ENCODE measurements around the gene AJM1. TPM values are rescaled to one million over a fixed set of nuclear protein-coding genes. Genes with fewer than 3 reads are reported as not detected.
"Not testable (repeated sequence)": the region's sequence is repeated elsewhere in the genome, so short reads cannot be mapped to it uniquely, and the experiment has no call there.

Gene AJM1
- total RNA-seq, 1 donor from 2014 or later = 3.3 TPM

DNA sequence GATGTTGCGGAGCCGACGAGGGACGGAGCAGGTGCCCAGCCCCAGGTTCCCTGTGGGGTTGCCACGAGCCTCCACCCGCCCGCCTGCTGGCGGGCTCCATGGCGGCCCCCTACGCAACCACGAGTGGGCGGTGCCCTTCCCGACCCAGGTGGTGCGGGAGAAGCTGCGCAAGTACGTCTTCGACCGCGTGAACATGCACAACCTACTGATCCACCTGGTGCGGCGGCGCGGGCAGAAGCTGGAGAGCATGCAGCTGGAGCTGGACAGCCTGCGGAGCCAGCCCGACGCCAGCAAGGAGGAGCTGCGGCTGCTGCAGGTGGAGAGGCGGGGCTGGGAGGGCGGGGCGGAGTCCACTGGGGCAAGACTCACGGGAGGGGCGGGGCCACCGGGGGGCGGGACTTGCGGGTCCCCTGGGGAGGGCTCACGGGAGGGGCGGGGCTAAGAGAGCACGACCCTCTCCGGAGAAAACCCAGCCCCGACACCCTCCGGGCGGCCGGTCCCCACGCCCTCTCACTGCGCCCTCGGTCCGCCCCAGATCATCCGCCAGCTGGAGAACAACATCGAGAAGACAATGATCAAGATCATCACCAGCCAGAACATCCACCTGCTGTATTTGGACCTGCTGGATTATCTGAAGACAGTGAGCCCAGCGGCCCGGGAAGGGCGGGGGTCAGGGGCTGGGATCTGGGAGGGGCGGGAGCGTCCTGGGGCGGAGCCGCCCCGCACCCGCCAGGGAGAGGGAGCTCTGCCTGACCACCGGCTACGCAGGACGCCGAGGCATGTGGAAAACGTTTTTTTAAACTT lies 42.2 kb upstream of the AJM1 start:
- FAIRE-seq = no peak

GRCh38 chr9:136802321-136802720 lies 40.0 kb upstream of the AJM1 start:
- H3K79me2 ChIP-seq (ENCODE audit: insufficient read depth, low read length) = no peaks in the 10 kb centered on the region
- Mint-ChIP-seq H3K36me3 (ENCODE audit: low read depth, unreplicated experiment) (peaks cover 2% of the 10 kb centered on the region), H3K27me3 (ENCODE audit: low read depth, unreplicated experiment) (no peaks in the 10 kb centered on the region), H3K4me3 (ENCODE audit: unreplicated experiment) (no peak overlapping the region), H3K4me1 (ENCODE audit: low read depth, unreplicated experiment) (peaks cover 7% of the 10 kb centered on the region), H3K9me3 (ENCODE audit: unreplicated experiment) (no peaks in the 10 kb centered on the region), H3K27ac (ENCODE audit: unreplicated experiment) (no peak overlapping the region)
- H3K9ac ChIP-seq (ENCODE audit: low read length) = no peak overlapping the region
- H3K4me1 ChIP-seq (ENCODE audit: insufficient read depth, low read length) = peaks cover 6% of the 10 kb centered on the region
- no peak for FAIRE-seq
- no peak overlapping the region for H3K4me2 ChIP-seq (ENCODE audit: low read length)
- H2AFZ ChIP-seq (ENCODE audit: low read depth, low read length) = no peak overlapping the region
- no peak for TF ChIP-seq EZH2 (IDR thresholded peaks at IDR 0.05; ENCODE audit: insufficient read depth, low read length)
- TF ChIP-seq, protein P1, sequence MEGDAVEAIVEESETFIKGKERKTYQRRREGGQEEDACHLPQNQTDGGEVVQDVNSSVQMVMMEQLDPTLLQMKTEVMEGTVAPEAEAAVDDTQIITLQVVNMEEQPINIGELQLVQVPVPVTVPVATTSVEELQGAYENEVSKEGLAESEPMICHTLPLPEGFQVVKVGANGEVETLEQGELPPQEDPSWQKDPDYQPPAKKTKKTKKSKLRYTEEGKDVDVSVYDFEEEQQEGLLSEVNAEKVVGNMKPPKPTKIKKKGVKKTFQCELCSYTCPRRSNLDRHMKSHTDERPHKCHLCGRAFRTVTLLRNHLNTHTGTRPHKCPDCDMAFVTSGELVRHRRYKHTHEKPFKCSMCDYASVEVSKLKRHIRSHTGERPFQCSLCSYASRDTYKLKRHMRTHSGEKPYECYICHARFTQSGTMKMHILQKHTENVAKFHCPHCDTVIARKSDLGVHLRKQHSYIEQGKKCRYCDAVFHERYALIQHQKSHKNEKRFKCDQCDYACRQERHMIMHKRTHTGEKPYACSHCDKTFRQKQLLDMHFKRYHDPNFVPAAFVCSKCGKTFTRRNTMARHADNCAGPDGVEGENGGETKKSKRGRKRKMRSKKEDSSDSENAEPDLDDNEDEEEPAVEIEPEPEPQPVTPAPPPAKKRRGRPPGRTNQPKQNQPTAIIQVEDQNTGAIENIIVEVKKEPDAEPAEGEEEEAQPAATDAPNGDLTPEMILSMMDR (IDR thresholded peaks at IDR 0.05; ENCODE audit: insufficient read depth, low read depth, low read length) = no peak
- H3K27ac ChIP-seq (ENCODE audit: low read depth, low read length) = no peak overlapping the region
- H3K36me3 ChIP-seq (ENCODE audit: insufficient read depth, low read length) = no peaks in the 10 kb centered on the region
- peaks cover 2% of the 10 kb centered on the region for H4K20me1 ChIP-seq (ENCODE audit: insufficient read depth, low read length)
- H3K4me3 ChIP-seq (ENCODE audit: insufficient read depth, low read depth, low read length) = no peak overlapping the region
- H3K9me3 ChIP-seq (ENCODE audit: insufficient read depth, low read depth, low read length) = no peaks in the 10 kb centered on the region
- no peak for DNase-seq (ENCODE audit: low read depth)
- H3K27me3 ChIP-seq (ENCODE audit: insufficient read depth, low read length) = peaks cover 30% of the 10 kb centered on the region

More for the DNA sequence above, 42.2 kb upstream of the AJM1 start:
- DNase-seq (ENCODE audit: low read depth) = no peak
- H3K4me3 Mint-ChIP-seq (ENCODE audit: unreplicated experiment) = peak overlapping the region; percentile 82
- H3K9me3 Mint-ChIP-seq (ENCODE audit: unreplicated experiment) = no peaks in the 10 kb centered on the region
- Histone ChIP-seq H2AFZ (ENCODE audit: low read depth, low read length) (no peak overlapping the region), H3K36me3 (ENCODE audit: insufficient read depth, low read length) (no peaks in the 10 kb centered on the region), H3K27me3 (ENCODE audit: insufficient read depth, low read length) (peaks cover 33% of the 10 kb centered on the region), H4K20me1 (ENCODE audit: insufficient read depth, low read length) (peaks cover 7% of the 10 kb centered on the region), H3K4me2 (ENCODE audit: low read length) (peak overlapping the region; percentile 72), H3K9ac (ENCODE audit: low read length) (no peak overlapping the region), H3K9me3 (ENCODE audit: insufficient read depth, low read depth, low read length) (no peaks in the 10 kb centered on the region), H3K4me3 (ENCODE audit: insufficient read depth, low read depth, low read length) (peak overlapping the region; percentile 24), H3K79me2 (ENCODE audit: insufficient read depth, low read length) (no peaks in the 10 kb centered on the region), H3K27ac (ENCODE audit: low read depth, low read length) (no peak overlapping the region), H3K4me1 (ENCODE audit: insufficient read depth, low read length) (peaks cover 6% of the 10 kb centered on the region)
- H3K27ac Mint-ChIP-seq (ENCODE audit: unreplicated experiment) = no peak overlapping the region
- H3K27me3 Mint-ChIP-seq (ENCODE audit: low read depth, unreplicated experiment) = no peaks in the 10 kb centered on the region
- peaks cover 18% of the 10 kb centered on the region for H3K4me1 Mint-ChIP-seq (ENCODE audit: low read depth, unreplicated experiment)
- H3K36me3 Mint-ChIP-seq (ENCODE audit: low read depth, unreplicated experiment) = peaks cover 2% of the 10 kb centered on the region
- TF ChIP-seq, protein P1 (IDR thresholded peaks at IDR 0.05; ENCODE audit: insufficient read depth, low read depth, low read length) = no peak
- no peak for TF ChIP-seq EZH2 (IDR thresholded peaks at IDR 0.05; ENCODE audit: insufficient read depth, low read length)

GRCh38 chr9:136803009-136803550 lies 39.2 kb upstream of the AJM1 start:
- H3K36me3 ChIP-seq (ENCODE audit: insufficient read depth, low read length) = not testable (repeated sequence)

More at GRCh38 chr9:136803009-136803550, 39.2 kb upstream of the AJM1 start:
- H3K36me3 Mint-ChIP-seq (ENCODE audit: low read depth, unreplicated experiment); H4K20me1 ChIP-seq (ENCODE audit: insufficient read depth, low read length); DNase-seq (ENCODE audit: low read depth); H3K4me1 ChIP-seq (ENCODE audit: insufficient read depth, low read length); H3K9me3 ChIP-seq (ENCODE audit: insufficient read depth, low read depth, low read length); H2AFZ ChIP-seq (ENCODE audit: low read depth, low read length); H3K4me3 ChIP-seq (ENCODE audit: insufficient read depth, low read depth, low read length); H3K27me3 Mint-ChIP-seq (ENCODE audit: low read depth, unreplicated experiment); H3K27ac ChIP-seq (ENCODE audit: low read depth, low read length); H3K9me3 Mint-ChIP-seq (ENCODE audit: unreplicated experiment); H3K79me2 ChIP-seq (ENCODE audit: insufficient read depth, low read length); FAIRE-seq; H3K4me3 Mint-ChIP-seq (ENCODE audit: unreplicated experiment); H3K4me2 ChIP-seq (ENCODE audit: low read length); H3K27ac Mint-ChIP-seq (ENCODE audit: unreplicated experiment); H3K9ac ChIP-seq (ENCODE audit: low read length); H3K4me1 Mint-ChIP-seq (ENCODE audit: low read depth, unreplicated experiment): not testable (repeated sequence)
- peaks cover 30% of the 10 kb centered on the region for H3K27me3 ChIP-seq (ENCODE audit: insufficient read depth, low read length)

Data from astrocyte (in vitro differentiated cells and primary cell).